Measurements from ENCODE around the gene SDC3.

SDC3 gene, protein sequence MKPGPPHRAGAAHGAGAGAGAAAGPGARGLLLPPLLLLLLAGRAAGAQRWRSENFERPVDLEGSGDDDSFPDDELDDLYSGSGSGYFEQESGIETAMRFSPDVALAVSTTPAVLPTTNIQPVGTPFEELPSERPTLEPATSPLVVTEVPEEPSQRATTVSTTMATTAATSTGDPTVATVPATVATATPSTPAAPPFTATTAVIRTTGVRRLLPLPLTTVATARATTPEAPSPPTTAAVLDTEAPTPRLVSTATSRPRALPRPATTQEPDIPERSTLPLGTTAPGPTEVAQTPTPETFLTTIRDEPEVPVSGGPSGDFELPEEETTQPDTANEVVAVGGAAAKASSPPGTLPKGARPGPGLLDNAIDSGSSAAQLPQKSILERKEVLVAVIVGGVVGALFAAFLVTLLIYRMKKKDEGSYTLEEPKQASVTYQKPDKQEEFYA

DNA sequence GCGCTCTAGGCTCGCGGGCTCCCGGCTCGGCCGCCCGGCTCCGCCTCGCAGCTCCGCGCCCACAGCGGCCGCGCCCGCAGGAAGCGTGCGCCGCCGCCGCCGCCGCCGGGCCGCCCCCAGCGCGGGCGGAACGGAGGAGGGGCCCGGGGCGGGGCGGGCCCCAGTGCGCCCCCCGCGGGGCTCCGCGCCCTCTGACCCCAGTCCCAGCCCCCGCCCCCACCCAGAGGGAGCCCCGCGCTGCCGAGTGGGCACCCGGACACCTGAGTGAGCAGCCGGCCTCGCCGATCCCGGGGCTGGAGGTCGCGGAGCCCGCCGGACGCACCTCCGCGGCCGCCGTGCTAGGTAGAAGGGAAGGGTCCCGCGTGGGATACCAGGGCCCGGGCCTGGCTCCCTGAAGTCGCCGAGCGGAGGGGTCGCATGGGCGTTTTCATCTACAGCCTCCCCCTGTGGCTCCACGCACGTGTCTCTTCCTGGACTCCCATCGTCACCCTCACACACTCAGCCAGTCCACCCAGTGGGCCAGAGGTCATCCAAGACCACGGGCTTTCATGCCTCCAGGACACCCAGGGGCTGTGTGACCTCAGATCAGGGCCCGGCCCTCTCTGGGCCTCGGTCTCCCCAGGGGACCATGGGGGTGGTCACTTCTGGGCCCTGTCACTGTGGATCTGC lies at the start of gene SDC3:
SDC3 (minus strand) TSS at position 63 of the 669 bp plus-strand sequence. CDS start 172 bp downstream, outside the sequence.
- H4K20me1 ChIP-seq (ENCODE audit: control insufficient read depth, insufficient read depth, low read depth, low read length), result peaks cover 8% of the 10 kb centered on the region; the same call in 1 of the 2 replicates
- H3K79me2 ChIP-seq (ENCODE audit: control insufficient read depth, low read length), result no peaks in the 10 kb centered on the region
- no peak within 1 kb of the TSS for H3K4me3 ChIP-seq (ENCODE audit: low read length)

DNA sequence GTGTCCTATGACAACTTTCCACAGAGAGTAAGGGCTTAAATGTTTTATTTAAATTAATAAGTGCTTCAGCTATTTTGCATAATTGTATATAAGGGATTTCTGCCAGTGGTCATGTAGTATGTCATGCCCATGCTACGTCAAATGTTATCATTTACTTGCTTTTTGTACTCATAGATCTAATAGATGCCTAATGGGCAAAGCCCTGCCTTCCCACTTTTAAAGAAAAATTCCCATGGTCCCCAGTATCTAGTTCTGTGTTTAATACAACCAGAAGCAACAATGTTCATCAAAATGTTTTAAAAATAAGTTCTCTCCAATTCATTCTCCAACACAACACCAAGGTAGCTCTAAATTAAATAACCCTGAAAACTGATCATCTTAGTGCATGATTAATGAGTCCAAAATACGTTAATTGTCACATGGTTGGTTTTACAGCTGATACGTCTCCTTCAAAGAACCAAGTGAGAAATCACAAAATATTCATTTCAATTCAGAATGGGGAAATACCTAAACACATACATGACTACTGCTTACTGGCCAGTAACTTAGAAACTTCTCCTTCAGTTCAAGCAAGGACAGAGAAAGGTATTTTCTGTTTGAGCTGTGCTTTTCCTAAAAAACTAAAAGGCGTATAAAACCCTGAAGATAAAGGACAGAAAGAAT lies 49.1 kb upstream of the SDC3 start:
- H3K4me2 ChIP-seq (ENCODE audit: low read length), result no peak overlapping the region
- H3K36me3 ChIP-seq (ENCODE audit: control insufficient read depth, low read length), result peaks cover 86% of the 10 kb centered on the region
- TF ChIP-seq EZH2phosphoT487 (IDR thresholded peaks at IDR 0.05; ENCODE audit: borderline replicate concordance, low read length), result no peak
- TF ChIP-seq, protein P1, sequence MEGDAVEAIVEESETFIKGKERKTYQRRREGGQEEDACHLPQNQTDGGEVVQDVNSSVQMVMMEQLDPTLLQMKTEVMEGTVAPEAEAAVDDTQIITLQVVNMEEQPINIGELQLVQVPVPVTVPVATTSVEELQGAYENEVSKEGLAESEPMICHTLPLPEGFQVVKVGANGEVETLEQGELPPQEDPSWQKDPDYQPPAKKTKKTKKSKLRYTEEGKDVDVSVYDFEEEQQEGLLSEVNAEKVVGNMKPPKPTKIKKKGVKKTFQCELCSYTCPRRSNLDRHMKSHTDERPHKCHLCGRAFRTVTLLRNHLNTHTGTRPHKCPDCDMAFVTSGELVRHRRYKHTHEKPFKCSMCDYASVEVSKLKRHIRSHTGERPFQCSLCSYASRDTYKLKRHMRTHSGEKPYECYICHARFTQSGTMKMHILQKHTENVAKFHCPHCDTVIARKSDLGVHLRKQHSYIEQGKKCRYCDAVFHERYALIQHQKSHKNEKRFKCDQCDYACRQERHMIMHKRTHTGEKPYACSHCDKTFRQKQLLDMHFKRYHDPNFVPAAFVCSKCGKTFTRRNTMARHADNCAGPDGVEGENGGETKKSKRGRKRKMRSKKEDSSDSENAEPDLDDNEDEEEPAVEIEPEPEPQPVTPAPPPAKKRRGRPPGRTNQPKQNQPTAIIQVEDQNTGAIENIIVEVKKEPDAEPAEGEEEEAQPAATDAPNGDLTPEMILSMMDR (IDR thresholded peaks at IDR 0.05; ENCODE audit: low read depth, low read length, poor library complexity, severe bottlenecking), result no peak
- H3F3A ChIP-seq (ENCODE audit: control insufficient read depth, insufficient read depth), result peaks cover 5% of the 10 kb centered on the region
- peaks cover 53% of the 10 kb centered on the region for H3K79me2 ChIP-seq (ENCODE audit: control insufficient read depth, low read length)
- no peaks in the 10 kb centered on the region for H3K27me3 ChIP-seq (ENCODE audit: control insufficient read depth, low read length)
- no peak overlapping the region for H3K27ac ChIP-seq (ENCODE audit: low read depth, low read length)
- peaks cover 7% of the 10 kb centered on the region; the same call in 1 of the 2 replicates for H4K20me1 ChIP-seq (ENCODE audit: control insufficient read depth, insufficient read depth, low read depth, low read length)
- H3K4me3 ChIP-seq (ENCODE audit: low read length), result no peak overlapping the region
- H3K9me2 ChIP-seq (replicated peaks; ENCODE audit: control insufficient read depth, low read length), result no peaks in the 10 kb centered on the region
- no peaks in the 10 kb centered on the region for H3K4me1 ChIP-seq (ENCODE audit: control insufficient read depth, low read length)
- H3K9me3 ChIP-seq (ENCODE audit: control insufficient read depth, insufficient read depth, low read length), result no peaks in the 10 kb centered on the region

More for the DNA sequence above, at the start of gene SDC3:
- peak; percentile 35; the same call in 1 of the 2 replicates for TF ChIP-seq EZH2phosphoT487 (IDR thresholded peaks at IDR 0.05; ENCODE audit: borderline replicate concordance, low read length)
- TF ChIP-seq, protein P1 (IDR thresholded peaks at IDR 0.05; ENCODE audit: low read depth, low read length, poor library complexity, severe bottlenecking), result no peak
- Histone ChIP-seq H3K9me3 (ENCODE audit: control insufficient read depth, insufficient read depth, low read length) (no peaks in the 10 kb centered on the region), H3K27me3 (ENCODE audit: control insufficient read depth, low read length) (peaks cover 60% of the 10 kb centered on the region), H3K27ac (ENCODE audit: low read depth, low read length) (no peak within 1 kb of the TSS), H3K36me3 (ENCODE audit: control insufficient read depth, low read length) (no peaks in the 10 kb centered on the region), H3K9me2 (replicated peaks; ENCODE audit: control insufficient read depth, low read length) (no peaks in the 10 kb centered on the region), H3K4me1 (ENCODE audit: control insufficient read depth, low read length) (peaks cover 31% of the 10 kb centered on the region), H3K4me2 (ENCODE audit: low read length) (peak within 1 kb of the TSS; percentile 41), H3F3A (ENCODE audit: control insufficient read depth, insufficient read depth) (peaks cover 11% of the 10 kb centered on the region; the same call in 1 of the 2 replicates)

DNA sequence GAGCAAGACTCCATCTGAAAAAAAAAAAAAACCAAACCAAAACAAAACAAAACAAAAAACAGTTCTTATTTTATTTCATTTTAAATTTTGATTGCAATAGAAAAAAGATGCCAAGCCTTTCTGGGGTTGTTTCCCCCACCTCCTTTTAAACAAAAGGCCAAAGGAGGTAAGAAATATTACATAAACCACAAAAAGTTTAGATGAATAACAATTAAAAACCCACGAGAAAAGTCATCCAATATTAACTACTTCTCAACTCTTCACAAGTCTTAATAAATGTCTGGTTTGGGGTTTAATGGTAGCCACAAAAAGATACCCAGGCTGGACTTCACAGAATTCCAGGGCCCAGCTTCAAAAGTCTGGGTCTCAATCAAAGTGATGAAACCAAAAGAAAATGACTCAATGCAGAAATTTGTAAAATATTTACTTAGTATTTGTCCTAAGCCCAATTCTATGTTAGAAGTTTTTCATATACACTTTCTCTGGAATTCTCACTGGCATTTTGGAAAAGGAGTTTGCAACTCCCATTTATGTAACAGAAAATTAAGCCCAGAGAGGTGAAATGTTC lies 47.0 kb upstream of the SDC3 start:
- peaks cover 89% of the 10 kb centered on the region for H3K36me3 ChIP-seq (ENCODE audit: control insufficient read depth, low read length)
- H3K4me1 ChIP-seq (ENCODE audit: control insufficient read depth, low read length), result no peaks in the 10 kb centered on the region
- TF ChIP-seq, protein P1 (IDR thresholded peaks at IDR 0.05; ENCODE audit: low read depth, low read length, poor library complexity, severe bottlenecking), result no peak
- no peak for TF ChIP-seq EZH2phosphoT487 (IDR thresholded peaks at IDR 0.05; ENCODE audit: borderline replicate concordance, low read length)
- H3F3A ChIP-seq (ENCODE audit: control insufficient read depth, insufficient read depth), result peaks cover 5% of the 10 kb centered on the region
- H3K9me2 ChIP-seq (replicated peaks; ENCODE audit: control insufficient read depth, low read length), result no peaks in the 10 kb centered on the region
- no peaks in the 10 kb centered on the region for H3K27me3 ChIP-seq (ENCODE audit: control insufficient read depth, low read length)
- H4K20me1 ChIP-seq (ENCODE audit: control insufficient read depth, insufficient read depth, low read depth, low read length), result peaks cover 7% of the 10 kb centered on the region; the same call in 1 of the 2 replicates
- no peak overlapping the region for H3K4me3 ChIP-seq (ENCODE audit: low read length)
- no peak overlapping the region for H3K27ac ChIP-seq (ENCODE audit: low read depth, low read length)
- H3K4me2 ChIP-seq (ENCODE audit: low read length), result no peak overlapping the region
- H3K9me3 ChIP-seq (ENCODE audit: control insufficient read depth, insufficient read depth, low read length), result no peaks in the 10 kb centered on the region
- H3K79me2 ChIP-seq (ENCODE audit: control insufficient read depth, low read length), result peaks cover 44% of the 10 kb centered on the region
